CD14-positive monocyte (primary cell): ENCODE data around the gene LIN28B. TPM values are rescaled to one million over a fixed set of nuclear protein-coding genes. Genes with fewer than 3 reads are reported as not detected.
"Not testable (repeated sequence)": the region's sequence is repeated elsewhere in the genome, so short reads cannot be mapped to it uniquely, and the experiment has no call there.

Source experiments
- DNase-seq, 3 donors: peaks; one replicate each; pipeline ENCODE4 v3.0.0-alpha.2; 2011 to 2022
- H2AFZ ChIP-seq: 2 replicates; pipeline ENCODE4 v1.6.0; 2012; ENCODE audit warnings: mild to moderate bottlenecking, low read depth, low read length, inconsistent platforms; ENCODE audit not compliant: insufficient read depth, poor library complexity, severe bottlenecking
- H3K27ac ChIP-seq, 2 donors: 1 replicate in 1 of 2; 2 replicates in 1 of 2; pipeline ENCODE4 v1.5.1; 2012 to 2013; ENCODE audit warnings: low read length in 2 of 2, control low read depth in 1 of 2, inconsistent platforms in 1 of 2, low read depth in 1 of 2, mild to moderate bottlenecking in 1 of 2
- H3K27me3 ChIP-seq, 2 donors: one replicate each; pipeline versions ENCODE4 v1.6.0 to v1.6.1; 2011 to 2013; ENCODE audit warnings: low read length in 2 of 2; ENCODE audit not compliant: control insufficient read depth in 2 of 2, insufficient read depth in 2 of 2
- H3K36me3 ChIP-seq, 2 donors: replicated peaks in 1 of 2; 1 replicate in 1 of 2; 2 replicates in 1 of 2; pipeline versions ENCODE4 v1.5.1 to v1.6.1; 2012 to 2013; ENCODE audit warnings: low read length in 2 of 2, control low read depth in 1 of 2, inconsistent platforms in 1 of 2, mild to moderate bottlenecking in 1 of 2; ENCODE audit not compliant: insufficient read depth in 2 of 2, control insufficient read depth in 1 of 2
- H3K4me1 ChIP-seq, 2 donors: 1 replicate in 1 of 2; 2 replicates in 1 of 2; pipeline versions ENCODE4 v1.5.1 to v1.6.1; 2012 to 2013; ENCODE audit warnings: low read length in 2 of 2, control low read depth in 1 of 2, inconsistent platforms in 1 of 2, mild to moderate bottlenecking in 1 of 2, moderate library complexity in 1 of 2; ENCODE audit not compliant: insufficient read depth in 2 of 2, control insufficient read depth in 1 of 2
- H3K4me2 ChIP-seq: replicated peaks from 2 replicates; pipeline ENCODE3; 2012; ENCODE audit warnings: low read length, moderate library complexity, mild to moderate bottlenecking; ENCODE audit not compliant: poor library complexity, severe bottlenecking; ENCODE audit errors: extremely low read depth
- H3K4me3 ChIP-seq, 3 experiments: fragments of 200-600 bp in 1 of 3; sonication (generic) in 1 of 3; replicated peaks in 1 of 3; 1 replicate in 2 of 3; 2 replicates in 1 of 3; pipeline ENCODE4 v1.5.1; 2011 to 2013; ENCODE audit warnings: low read length in 3 of 3, mild to moderate bottlenecking in 3 of 3, control low read depth in 2 of 3, low read depth in 2 of 3, inconsistent platforms in 1 of 3, moderate library complexity in 1 of 3
- H3K79me2 ChIP-seq: 2 replicates; pipeline ENCODE4 v1.6.0; 2012; ENCODE audit warnings: mild to moderate bottlenecking, control low read depth, inconsistent platforms, low read length, moderate library complexity; ENCODE audit not compliant: insufficient read depth
- H3K9ac ChIP-seq: 2 replicates; pipeline ENCODE4 v1.6.0; 2017; ENCODE audit warnings: low read length, mild to moderate bottlenecking; ENCODE audit not compliant: insufficient read depth, poor library complexity, severe bottlenecking
- H3K9me3 ChIP-seq, 2 donors: replicated peaks in 1 of 2; 1 replicate in 1 of 2; 2 replicates in 1 of 2; pipeline versions ENCODE4 v1.5.1 to v1.6.1; 2012 to 2013; ENCODE audit warnings: low read length in 2 of 2, control low read depth in 1 of 2; ENCODE audit not compliant: control insufficient read depth in 1 of 2, insufficient read depth in 1 of 2
- H4K20me1 ChIP-seq: 2 replicates; pipeline ENCODE4 v1.6.0; 2012; ENCODE audit warnings: mild to moderate bottlenecking, low read length, control low read depth, moderate library complexity; ENCODE audit not compliant: insufficient read depth
- H3K27ac Mint-ChIP-seq, 7 donors: one replicate each; pipeline ENCODE4 v1.8.0; 2020; ENCODE audit warnings: mild to moderate bottlenecking in 7 of 7, mixed read lengths in 7 of 7, moderate library complexity in 6 of 7, inconsistent platforms in 2 of 7
- H3K27me3 Mint-ChIP-seq, 3 donors: one replicate each; pipeline ENCODE4 v1.8.0; 2021 to 2022; ENCODE audit warnings: low read depth in 3 of 3, mild to moderate bottlenecking in 3 of 3, mixed read lengths in 3 of 3, moderate library complexity in 3 of 3, inconsistent platforms in 1 of 3
- H3K36me3 Mint-ChIP-seq, 2 donors: one replicate each; pipeline ENCODE4 v1.8.0; 2020; ENCODE audit warnings: mixed read lengths in 2 of 2, inconsistent platforms in 1 of 2, mild to moderate bottlenecking in 1 of 2
- H3K4me1 Mint-ChIP-seq: one replicate; pipeline ENCODE4 v1.8.0; 2020; ENCODE audit warnings: mild to moderate bottlenecking, mixed read lengths
- H3K4me3 Mint-ChIP-seq, 2 donors: one replicate each; pipeline ENCODE4 v1.8.0; 2020; ENCODE audit warnings: mild to moderate bottlenecking in 2 of 2, mixed read lengths in 2 of 2, moderate library complexity in 1 of 2
- H3K9me3 Mint-ChIP-seq, 7 donors: one replicate each; pipeline ENCODE4 v1.8.0; 2020 to 2022; ENCODE audit warnings: mixed read lengths in 7 of 7, mild to moderate bottlenecking in 6 of 7, moderate library complexity in 6 of 7, inconsistent platforms in 2 of 7
- WGBS: methylation state at CpG from one replicate; pipeline ENCODE4 v1.1.5; 2013; ENCODE audit warnings: missing lambda C conversion rate; ENCODE audit not compliant: insufficient coverage; 5-methylcytosine and 5-hydroxymethylcytosine counted together
- intact Hi-C, 2 donors: fragments of 100-400 bp; cut with micrococcal nuclease; formaldehyde crosslinking; loops; one replicate each; pipeline versions ENCODE4 v1.15.0 to v1.15.1; 2023
- polyA plus RNA-seq, 3 donors: library from polyadenylated mRNA; depleted of rRNA in 1 of 3; unstranded in 2 of 3; stranded (reverse) in 1 of 3; fragments of 300-500 nt in 2 of 3; fragments of >200 nt in 1 of 3; fragmentation: Illumina TruSeq in 2 of 3; gene quantifications; 1 replicate in 2 of 3; 2 replicates in 1 of 3; pipeline ENCODE4 v1.2.3, GENCODE V29; 2012 to 2021
- TF ChIP-seq, protein P1 (sequence below): fragments of 200-600 bp; IDR thresholded peaks from one replicate; pipeline ENCODE4 v1.8.0; 2022; ENCODE audit warnings: antibody characterized with exemption, mild to moderate bottlenecking

Gene LIN28B
- polyA plus RNA-seq, 3 donors, result not detected

DNA sequence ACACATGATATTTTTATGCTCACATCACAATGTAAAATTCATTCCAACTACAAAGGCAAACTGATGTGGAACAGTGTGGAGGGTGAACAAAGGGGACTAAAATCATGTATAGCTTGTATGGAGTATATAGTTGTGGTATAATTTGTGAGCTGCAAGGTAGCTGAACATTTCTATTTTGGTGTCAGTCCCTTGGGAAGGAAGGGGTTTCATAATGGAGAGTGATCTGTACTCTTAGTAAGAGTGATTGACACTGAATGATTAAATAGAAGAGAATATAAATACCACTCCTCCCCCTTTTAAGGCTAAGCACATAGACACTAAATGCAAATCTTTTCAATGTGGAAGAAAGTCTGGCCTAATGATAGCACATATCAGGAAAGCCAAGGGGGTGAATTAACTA, 118.3 kb downstream of the LIN28B start:
- no peaks in the 10 kb centered on the region for H3K27me3 ChIP-seq
- H3K36me3 ChIP-seq, result no peaks in the 10 kb centered on the region
- H3K4me2 ChIP-seq, result no peak overlapping the region
- peaks cover 0 to 3% (median 0%) of the 10 kb centered on the region in 7 donors for H3K9me3 Mint-ChIP-seq
- H3K9ac ChIP-seq, result no peak overlapping the region
- H3K4me1 ChIP-seq, result no peaks in the 10 kb centered on the region
- no peak for DNase-seq
- H2AFZ ChIP-seq, result no peak overlapping the region
- H3K27ac ChIP-seq, result no peak overlapping the region
- H3K27me3 Mint-ChIP-seq, result peaks cover 0 to 16% (median 8%) of the 10 kb centered on the region in 3 donors
- no peaks in the 10 kb centered on the region for H4K20me1 ChIP-seq
- no peak overlapping the region for H3K4me3 Mint-ChIP-seq
- H3K27ac Mint-ChIP-seq, result no peak overlapping the region
- no peaks in the 10 kb centered on the region for H3K79me2 ChIP-seq
- H3K4me1 Mint-ChIP-seq, result no peaks in the 10 kb centered on the region
- intact Hi-C loops, result no loop called here
- no peaks in the 10 kb centered on the region for H3K36me3 Mint-ChIP-seq
- no peaks in the 10 kb centered on the region for H3K9me3 ChIP-seq
- no peak overlapping the region for H3K4me3 ChIP-seq
- TF ChIP-seq, protein P1, sequence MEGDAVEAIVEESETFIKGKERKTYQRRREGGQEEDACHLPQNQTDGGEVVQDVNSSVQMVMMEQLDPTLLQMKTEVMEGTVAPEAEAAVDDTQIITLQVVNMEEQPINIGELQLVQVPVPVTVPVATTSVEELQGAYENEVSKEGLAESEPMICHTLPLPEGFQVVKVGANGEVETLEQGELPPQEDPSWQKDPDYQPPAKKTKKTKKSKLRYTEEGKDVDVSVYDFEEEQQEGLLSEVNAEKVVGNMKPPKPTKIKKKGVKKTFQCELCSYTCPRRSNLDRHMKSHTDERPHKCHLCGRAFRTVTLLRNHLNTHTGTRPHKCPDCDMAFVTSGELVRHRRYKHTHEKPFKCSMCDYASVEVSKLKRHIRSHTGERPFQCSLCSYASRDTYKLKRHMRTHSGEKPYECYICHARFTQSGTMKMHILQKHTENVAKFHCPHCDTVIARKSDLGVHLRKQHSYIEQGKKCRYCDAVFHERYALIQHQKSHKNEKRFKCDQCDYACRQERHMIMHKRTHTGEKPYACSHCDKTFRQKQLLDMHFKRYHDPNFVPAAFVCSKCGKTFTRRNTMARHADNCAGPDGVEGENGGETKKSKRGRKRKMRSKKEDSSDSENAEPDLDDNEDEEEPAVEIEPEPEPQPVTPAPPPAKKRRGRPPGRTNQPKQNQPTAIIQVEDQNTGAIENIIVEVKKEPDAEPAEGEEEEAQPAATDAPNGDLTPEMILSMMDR, result no peak

DNA sequence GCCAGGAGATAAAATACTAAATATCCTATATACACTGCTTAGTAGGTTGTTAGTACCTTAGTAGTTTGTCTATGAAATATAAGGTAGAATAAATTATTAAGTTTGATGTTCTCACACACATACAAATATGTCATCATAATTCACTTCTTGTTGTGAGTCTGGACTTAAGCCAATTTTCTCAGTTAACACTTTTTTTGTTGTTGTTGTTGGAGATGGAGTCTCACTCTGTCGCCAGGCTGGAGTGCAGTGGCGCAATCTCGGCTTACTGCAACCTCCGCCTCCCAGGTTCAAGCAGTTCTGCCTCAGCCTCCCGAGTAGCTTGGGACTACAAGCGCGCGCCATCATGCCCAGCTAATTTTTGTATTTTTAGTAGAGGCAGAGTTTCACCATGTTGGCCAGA, 119.5 kb downstream of the LIN28B start:
- intact Hi-C loops, H3K4me1 ChIP-seq, H3K4me3 Mint-ChIP-seq, H3K9me3 ChIP-seq, H3K4me2 ChIP-seq, H3K27me3 ChIP-seq, H3K9ac ChIP-seq, H3K4me1 Mint-ChIP-seq, H3K4me3 ChIP-seq, DNase-seq, H3K36me3 Mint-ChIP-seq, H2AFZ ChIP-seq, H3K36me3 ChIP-seq, H3K79me2 ChIP-seq, H3K9me3 Mint-ChIP-seq, H4K20me1 ChIP-seq, H3K27ac Mint-ChIP-seq, H3K27ac ChIP-seq: not testable (repeated sequence)
- 93% methylated on average over 7 of the region's 8 CpGs for WGBS
- peaks cover 0 to 14% (median 5%) of the 10 kb centered on the region in 3 donors for H3K27me3 Mint-ChIP-seq
